Nephron progenitor cell (in vitro differentiated cells): Measurements from ENCODE around the gene BBX.

Experiments
- DNase-seq: peaks from one replicate; pipeline ENCODE4 v3.0.0; 2021
- H3K27ac Mint-ChIP-seq: 2 replicates; pipeline ENCODE4 v1.8.0; 2021; ENCODE audit warnings: mild to moderate bottlenecking, moderate library complexity, mixed read lengths
- H3K27me3 Mint-ChIP-seq: 2 replicates; pipeline ENCODE4 v1.8.0; 2021; ENCODE audit warnings: mild to moderate bottlenecking, low read depth, mixed read lengths; ENCODE audit not compliant: poor library complexity
- H3K36me3 Mint-ChIP-seq: 2 replicates; pipeline ENCODE4 v1.8.0; 2021; ENCODE audit warnings: low read depth, mixed read lengths
- H3K4me1 Mint-ChIP-seq: 2 replicates; pipeline ENCODE4 v1.8.0; 2021; ENCODE audit warnings: mixed read lengths
- H3K4me3 Mint-ChIP-seq: 2 replicates; pipeline ENCODE4 v1.8.0; 2021; ENCODE audit warnings: mild to moderate bottlenecking, moderate library complexity, mixed read lengths
- H3K9me3 Mint-ChIP-seq: 2 replicates; pipeline ENCODE4 v1.8.0; 2021; ENCODE audit warnings: mild to moderate bottlenecking, moderate library complexity, mixed read lengths
- TF ChIP-seq, protein P1 (sequence below): fragments of 200-600 bp; sonication (generic); IDR thresholded peaks from 2 replicates; pipeline ENCODE4 v1.5.0; 2021; ENCODE audit warnings: antibody characterized with exemption

BBX gene

GRCh38 chr3:107847791-107848190 is 325.0 kb downstream of the BBX start:
- Mint-ChIP-seq H3K4me1 (peaks cover 11% of the 10 kb centered on the region), H3K9me3 (peaks cover 5% of the 10 kb centered on the region), H3K4me3 (no peak overlapping the region), H3K36me3 (no peaks in the 10 kb centered on the region), H3K27me3 (peaks cover 12% of the 10 kb centered on the region), H3K27ac (no peak overlapping the region)
- TF ChIP-seq, protein P1, sequence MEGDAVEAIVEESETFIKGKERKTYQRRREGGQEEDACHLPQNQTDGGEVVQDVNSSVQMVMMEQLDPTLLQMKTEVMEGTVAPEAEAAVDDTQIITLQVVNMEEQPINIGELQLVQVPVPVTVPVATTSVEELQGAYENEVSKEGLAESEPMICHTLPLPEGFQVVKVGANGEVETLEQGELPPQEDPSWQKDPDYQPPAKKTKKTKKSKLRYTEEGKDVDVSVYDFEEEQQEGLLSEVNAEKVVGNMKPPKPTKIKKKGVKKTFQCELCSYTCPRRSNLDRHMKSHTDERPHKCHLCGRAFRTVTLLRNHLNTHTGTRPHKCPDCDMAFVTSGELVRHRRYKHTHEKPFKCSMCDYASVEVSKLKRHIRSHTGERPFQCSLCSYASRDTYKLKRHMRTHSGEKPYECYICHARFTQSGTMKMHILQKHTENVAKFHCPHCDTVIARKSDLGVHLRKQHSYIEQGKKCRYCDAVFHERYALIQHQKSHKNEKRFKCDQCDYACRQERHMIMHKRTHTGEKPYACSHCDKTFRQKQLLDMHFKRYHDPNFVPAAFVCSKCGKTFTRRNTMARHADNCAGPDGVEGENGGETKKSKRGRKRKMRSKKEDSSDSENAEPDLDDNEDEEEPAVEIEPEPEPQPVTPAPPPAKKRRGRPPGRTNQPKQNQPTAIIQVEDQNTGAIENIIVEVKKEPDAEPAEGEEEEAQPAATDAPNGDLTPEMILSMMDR: no peak
- DNase-seq: no peak

DNA sequence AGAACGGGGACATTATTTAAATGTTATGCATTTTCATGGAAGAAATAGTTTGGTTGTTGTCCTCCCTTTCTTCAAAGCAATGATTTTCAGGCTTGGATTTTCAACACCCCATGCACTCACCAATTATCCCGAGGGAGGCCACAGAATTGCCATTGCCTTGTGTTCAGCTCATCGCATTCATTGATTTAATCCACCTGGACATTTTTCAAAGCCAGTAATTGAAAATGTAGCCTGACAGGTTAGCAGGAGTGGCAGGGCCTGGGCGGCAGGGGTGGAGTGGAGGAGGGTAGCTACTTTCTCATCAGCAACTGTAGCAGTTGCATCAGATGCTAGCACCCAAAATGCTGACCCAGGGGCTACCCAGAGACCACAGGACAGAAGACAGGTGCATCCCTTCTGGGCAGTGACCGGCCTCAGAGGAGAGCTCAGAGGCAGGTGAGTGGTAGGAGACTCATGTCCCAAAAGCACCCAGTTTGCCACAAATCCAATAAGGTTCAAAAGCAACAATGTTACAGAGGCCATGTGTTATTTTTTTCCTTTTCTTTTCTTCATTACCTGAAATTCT is 325.7 kb downstream of the BBX start:
- H3K27me3 Mint-ChIP-seq: peaks cover 12% of the 10 kb centered on the region
- H3K9me3 Mint-ChIP-seq: peaks cover 5% of the 10 kb centered on the region
- TF ChIP-seq, protein P1: no peak
- no peak for DNase-seq
- H3K36me3 Mint-ChIP-seq: no peaks in the 10 kb centered on the region
- H3K27ac Mint-ChIP-seq: no peak overlapping the region
- no peak overlapping the region for H3K4me3 Mint-ChIP-seq
- H3K4me1 Mint-ChIP-seq: peaks cover 11% of the 10 kb centered on the region

DNA sequence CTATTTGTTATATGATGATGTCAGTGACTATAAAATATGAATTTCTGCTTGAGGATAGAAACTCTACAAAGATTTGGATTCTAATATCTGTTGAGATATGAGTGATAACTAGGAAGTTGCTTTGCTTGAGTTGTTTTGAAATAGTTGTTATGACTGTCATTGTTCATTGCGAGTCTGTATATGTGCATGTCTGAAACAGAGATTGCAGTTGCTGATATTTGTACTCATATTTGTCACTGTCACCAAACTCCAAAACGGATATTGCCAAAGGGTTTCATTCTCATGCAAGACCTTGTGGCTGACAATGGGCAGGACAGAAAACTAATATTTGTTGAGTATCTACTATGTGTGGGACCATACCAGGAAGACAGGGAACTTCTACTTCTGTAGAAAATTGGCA is 327.9 kb downstream of the BBX start:
- peaks cover 16% of the 10 kb centered on the region for H3K4me1 Mint-ChIP-seq
- H3K36me3 Mint-ChIP-seq: no peaks in the 10 kb centered on the region
- peaks cover 16% of the 10 kb centered on the region for H3K27me3 Mint-ChIP-seq
- H3K4me3 Mint-ChIP-seq: no peak overlapping the region
- TF ChIP-seq, protein P1: no peak
- H3K27ac Mint-ChIP-seq: no peak overlapping the region
- peaks cover 5% of the 10 kb centered on the region for H3K9me3 Mint-ChIP-seq
- DNase-seq: no peak

GRCh38 chr3:107853821-107854220 is 331.1 kb downstream of the BBX start:
- Mint-ChIP-seq H3K4me3 (no peak overlapping the region), H3K27ac (no peak overlapping the region), H3K27me3 (peaks cover 13% of the 10 kb centered on the region), H3K36me3 (no peaks in the 10 kb centered on the region), H3K9me3 (peaks cover 5% of the 10 kb centered on the region), H3K4me1 (peaks cover 8% of the 10 kb centered on the region)
- TF ChIP-seq, protein P1: no peak
- DNase-seq: no peak

- no peak overlapping the region for H3K27ac Mint-ChIP-seq
- H3K4me3 Mint-ChIP-seq: no peak overlapping the region
- DNase-seq: no peak
- peaks cover 8% of the 10 kb centered on the region for H3K4me1 Mint-ChIP-seq
- H3K36me3 Mint-ChIP-seq: no peaks in the 10 kb centered on the region
- peaks cover 5% of the 10 kb centered on the region for H3K9me3 Mint-ChIP-seq
- H3K27me3 Mint-ChIP-seq: peaks cover 11% of the 10 kb centered on the region
- TF ChIP-seq, protein P1: no peak
Observed at GRCh38 chr3:107854733-107855132, 332.0 kb downstream of the BBX start.

DNA sequence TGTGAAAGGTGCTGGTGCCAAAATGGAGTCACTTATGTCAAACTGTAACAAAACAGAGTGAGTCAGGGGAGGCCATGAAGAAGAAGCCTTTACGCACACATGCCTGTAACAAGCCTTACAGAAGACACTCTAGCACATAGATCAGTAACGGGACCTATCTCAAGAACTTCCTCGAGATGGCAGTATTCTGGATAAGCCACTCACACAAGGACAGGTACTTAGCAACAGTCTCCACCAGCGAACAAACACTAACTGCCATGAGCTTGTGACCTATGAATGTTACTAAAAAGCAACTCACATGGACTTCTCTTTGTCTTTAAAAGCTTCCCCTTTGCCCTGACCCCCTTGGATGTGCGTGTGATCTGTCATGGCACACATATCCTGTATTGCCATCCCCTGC is 332.9 kb downstream of the BBX start:
- Mint-ChIP-seq H3K9me3 (peaks cover 3% of the 10 kb centered on the region), H3K36me3 (no peaks in the 10 kb centered on the region), H3K4me1 (peaks cover 8% of the 10 kb centered on the region), H3K27me3 (peaks cover 9% of the 10 kb centered on the region), H3K4me3 (no peak overlapping the region), H3K27ac (no peak overlapping the region)
- TF ChIP-seq, protein P1: no peak
- no peak for DNase-seq
